GM10847 (cell line): Measurements from ENCODE around the gene SLC22A31.

Experiments
- POLR2A ChIP-seq: IDR thresholded peaks from 2 replicates; pipeline ENCODE4 v1.6.1; 2011; ENCODE audit not compliant: insufficient read length; ENCODE audit errors: extremely low read depth

Gene SLC22A31

GRCh38 chr16:89155184-89155679 lies 45.1 kb downstream of the SLC22A31 start:
- TF ChIP-seq POLR2A, result no peak

GRCh38 chr16:89154390-89155183 lies 45.8 kb downstream of the SLC22A31 start:
- no peak for TF ChIP-seq POLR2A

GRCh38 chr16:89153848-89154271 lies 46.5 kb downstream of the SLC22A31 start:
- no peak for TF ChIP-seq POLR2A

- no peak for TF ChIP-seq POLR2A
These were observed 47.3 kb downstream of the SLC22A31 start for GRCh38 chr16:89152831-89153700.

GRCh38 chr16:89150981-89151380 lies 49.4 kb downstream of the SLC22A31 start:
- no peak for TF ChIP-seq POLR2A

- no peak for TF ChIP-seq POLR2A
These were observed 50.1 kb downstream of the SLC22A31 start for GRCh38 chr16:89150090-89150835.

GRCh38 chr16:89149386-89149785 lies 51.0 kb downstream of the SLC22A31 start:
- no peak for TF ChIP-seq POLR2A

GRCh38 chr16:89147085-89147817 lies 53.1 kb downstream of the SLC22A31 start:
- no peak for TF ChIP-seq POLR2A

GRCh38 chr16:89146211-89147005 lies 53.9 kb downstream of the SLC22A31 start:
- TF ChIP-seq POLR2A, result no peak
